Measurements from ENCODE around the gene SMIM17.
"Not testable (repeated sequence)": the region's sequence is repeated elsewhere in the genome, so short reads cannot be mapped to it uniquely, and the experiment has no call there.

The SMIM17 gene

GRCh38 chr19:56661248-56661647 lies 18.3 kb downstream of the SMIM17 start:
- DNase-seq, result no peak

- DNase-seq, result no peak
Observed at GRCh38 chr19:56663931-56664500, 21.1 kb downstream of the SMIM17 start.

GRCh38 chr19:56664511-56664910 lies 21.6 kb downstream of the SMIM17 start:
- no peak for DNase-seq

- no peak for DNase-seq
Observed at GRCh38 chr19:56667311-56667870, 24.4 kb downstream of the SMIM17 start.

- no peak for DNase-seq
Observed at GRCh38 chr19:56668676-56669075, 25.7 kb downstream of the SMIM17 start.

- DNase-seq, result no peak
Observed at GRCh38 chr19:56670401-56670960, 27.5 kb downstream of the SMIM17 start.

- no peak for DNase-seq
Observed at GRCh38 chr19:56670961-56671612, 28.1 kb downstream of the SMIM17 start.

- peak; percentile 65 for DNase-seq
Observed at GRCh38 chr19:56671613-56671994, 28.6 kb downstream of the SMIM17 start, which contains the start of gene ZNF835. Gene ZNF835, minus strand, starts transcription at chr19:56671757. Its CDS starts 6,559 bp downstream, at chr19:56665198.

GRCh38 chr19:56672610-56673009 lies 29.7 kb downstream of the SMIM17 start:
- not testable (repeated sequence) for DNase-seq

GRCh38 chr19:56678205-56678604 lies 35.2 kb downstream of the SMIM17 start:
- no peak for DNase-seq

GRCh38 chr19:56681702-56682101 lies 38.7 kb downstream of the SMIM17 start:
- no peak for DNase-seq

GRCh38 chr19:56683116-56683515 lies 40.2 kb downstream of the SMIM17 start:
- no peak for DNase-seq

- no peak for DNase-seq
Observed at GRCh38 chr19:56687031-56687430, 44.1 kb downstream of the SMIM17 start.

GRCh38 chr19:56689198-56689597 lies 46.2 kb downstream of the SMIM17 start:
- DNase-seq, result no peak

GRCh38 chr19:56690670-56691069 lies 47.7 kb downstream of the SMIM17 start:
- DNase-seq, result peak; percentile 8

GRCh38 chr19:56692206-56692895 lies 49.4 kb downstream of the SMIM17 start:
- DNase-seq, result no peak

- DNase-seq, result no peak
Observed at GRCh38 chr19:56699552-56699951, 56.6 kb downstream of the SMIM17 start.

GRCh38 chr19:56701895-56702294 lies 58.9 kb downstream of the SMIM17 start:
- no peak for DNase-seq

- no peak for DNase-seq
Observed at GRCh38 chr19:56705939-56706338, 63.0 kb downstream of the SMIM17 start.
